GM21526 (cell line): ENCODE results near the gene SLCO6A1.
"Not testable (repeated sequence)": the region's sequence is repeated elsewhere in the genome, so short reads cannot be mapped to it uniquely, and the experiment has no call there.

Experiments
- ATAC-seq: cut with Tn5 transposase; IDR thresholded peaks from one replicate; pipeline ENCODE4 v1.9.1; 2021; ENCODE audit warnings: moderate library complexity; ENCODE audit not compliant: unreplicated experiment, low FRiP score

SLCO6A1 gene, protein sequence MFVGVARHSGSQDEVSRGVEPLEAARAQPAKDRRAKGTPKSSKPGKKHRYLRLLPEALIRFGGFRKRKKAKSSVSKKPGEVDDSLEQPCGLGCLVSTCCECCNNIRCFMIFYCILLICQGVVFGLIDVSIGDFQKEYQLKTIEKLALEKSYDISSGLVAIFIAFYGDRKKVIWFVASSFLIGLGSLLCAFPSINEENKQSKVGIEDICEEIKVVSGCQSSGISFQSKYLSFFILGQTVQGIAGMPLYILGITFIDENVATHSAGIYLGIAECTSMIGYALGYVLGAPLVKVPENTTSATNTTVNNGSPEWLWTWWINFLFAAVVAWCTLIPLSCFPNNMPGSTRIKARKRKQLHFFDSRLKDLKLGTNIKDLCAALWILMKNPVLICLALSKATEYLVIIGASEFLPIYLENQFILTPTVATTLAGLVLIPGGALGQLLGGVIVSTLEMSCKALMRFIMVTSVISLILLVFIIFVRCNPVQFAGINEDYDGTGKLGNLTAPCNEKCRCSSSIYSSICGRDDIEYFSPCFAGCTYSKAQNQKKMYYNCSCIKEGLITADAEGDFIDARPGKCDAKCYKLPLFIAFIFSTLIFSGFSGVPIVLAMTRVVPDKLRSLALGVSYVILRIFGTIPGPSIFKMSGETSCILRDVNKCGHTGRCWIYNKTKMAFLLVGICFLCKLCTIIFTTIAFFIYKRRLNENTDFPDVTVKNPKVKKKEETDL

DNA sequence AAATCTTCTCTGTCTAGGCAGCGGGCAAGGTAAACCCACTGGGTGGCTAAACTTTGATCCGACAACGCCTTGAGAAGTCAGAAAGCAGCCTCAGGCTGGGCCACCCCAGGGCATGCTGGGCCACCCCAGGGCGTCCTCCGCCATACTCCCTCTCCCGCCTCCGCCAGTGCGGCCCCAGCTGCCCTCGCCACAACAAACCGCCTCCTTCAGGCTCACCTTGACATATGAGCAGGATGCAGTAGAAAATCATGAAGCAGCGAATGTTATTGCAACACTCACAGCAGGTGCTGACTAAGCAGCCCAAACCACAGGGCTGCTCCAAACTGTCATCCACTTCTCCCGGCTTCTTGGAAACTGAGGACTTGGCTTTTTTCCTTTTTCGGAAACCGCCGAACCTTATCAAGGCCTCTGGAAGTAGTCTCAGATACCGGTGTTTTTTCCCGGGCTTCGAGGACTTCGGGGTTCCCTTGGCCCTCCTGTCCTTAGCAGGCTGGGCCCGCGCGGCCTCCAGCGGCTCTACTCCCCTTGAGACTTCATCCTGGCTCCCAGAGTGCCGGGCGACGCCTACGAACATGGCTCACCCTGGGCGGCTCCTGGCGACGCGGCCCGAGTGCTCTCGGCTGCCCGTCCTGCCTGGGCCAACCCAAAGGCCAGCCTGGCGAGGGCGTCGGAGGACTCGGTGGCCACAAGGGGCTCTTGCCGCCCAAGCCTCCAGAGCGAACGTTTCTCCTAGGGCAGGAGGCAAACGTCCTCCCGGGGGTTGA, at the start of gene SLCO6A1:
Gene SLCO6A1, minus strand, starts transcription at position 731 of the 764 bp plus-strand sequence. Its CDS starts 157 bp downstream, at position 574.
- no peak for ATAC-seq

DNA sequence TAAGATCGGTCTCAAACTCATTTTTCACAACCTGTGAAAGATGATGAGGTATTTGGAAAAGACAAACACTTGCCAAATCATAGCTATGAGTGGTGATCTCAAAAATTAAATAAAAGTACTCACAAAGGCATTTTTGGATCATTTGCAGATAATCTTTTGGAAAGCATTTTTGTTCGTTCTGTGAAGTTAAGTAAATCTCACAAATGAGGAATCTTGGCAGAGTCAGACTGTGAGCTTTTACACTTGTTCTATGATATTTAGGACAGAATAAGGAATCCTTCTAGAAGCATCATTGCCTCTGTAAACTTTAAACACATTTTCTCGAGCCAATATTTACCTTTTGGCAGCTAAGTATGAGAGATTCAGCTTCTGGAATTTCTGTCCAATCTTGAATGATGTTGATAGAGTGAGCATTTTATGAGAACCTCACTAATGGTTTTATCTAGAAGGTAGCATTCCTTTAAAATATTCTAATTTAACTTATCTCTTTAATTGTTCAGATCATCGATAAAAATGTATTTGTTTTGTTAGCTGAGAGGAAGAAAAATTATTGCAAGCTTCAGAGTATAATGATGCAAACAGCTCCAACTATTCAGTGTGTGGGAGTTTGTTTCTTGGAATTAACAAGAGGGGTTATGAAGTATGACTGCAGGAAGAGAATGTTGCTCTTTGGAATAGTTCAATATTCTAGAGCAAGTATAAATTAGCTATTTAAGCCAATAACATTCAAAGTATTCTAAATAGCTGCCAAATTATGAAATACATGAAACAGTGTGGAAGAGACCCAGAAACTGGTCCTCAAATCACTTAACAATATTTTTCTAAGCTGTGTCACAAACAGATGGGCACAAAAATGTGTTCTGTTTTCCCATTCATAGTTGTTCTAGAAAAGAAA, 48.6 kb upstream of the SLCO6A1 start:
- ATAC-seq = no peak

- ATAC-seq = peak; percentile 70
Observed at GRCh38 chr5:102545175-102545574, 46.4 kb upstream of the SLCO6A1 start.

DNA sequence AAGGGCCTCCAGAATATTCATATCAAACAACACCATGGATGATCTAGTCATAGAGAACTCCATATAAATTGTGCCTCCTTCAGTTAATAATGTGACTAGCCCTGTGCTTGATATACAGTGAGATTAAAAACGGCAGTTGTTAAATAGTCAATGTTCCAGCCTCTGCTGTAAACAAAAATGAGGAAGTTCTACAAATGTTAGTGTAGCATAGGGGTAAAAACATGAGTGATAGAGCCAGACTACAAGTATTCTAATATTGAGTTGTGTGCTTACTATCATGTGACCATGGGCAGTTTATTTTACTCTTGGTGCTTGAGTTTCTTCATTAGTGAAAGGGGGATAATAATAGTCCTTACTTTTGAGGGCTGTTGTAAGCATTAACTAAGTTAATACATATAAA, 43.3 kb upstream of the SLCO6A1 start:
- ATAC-seq = no peak

DNA sequence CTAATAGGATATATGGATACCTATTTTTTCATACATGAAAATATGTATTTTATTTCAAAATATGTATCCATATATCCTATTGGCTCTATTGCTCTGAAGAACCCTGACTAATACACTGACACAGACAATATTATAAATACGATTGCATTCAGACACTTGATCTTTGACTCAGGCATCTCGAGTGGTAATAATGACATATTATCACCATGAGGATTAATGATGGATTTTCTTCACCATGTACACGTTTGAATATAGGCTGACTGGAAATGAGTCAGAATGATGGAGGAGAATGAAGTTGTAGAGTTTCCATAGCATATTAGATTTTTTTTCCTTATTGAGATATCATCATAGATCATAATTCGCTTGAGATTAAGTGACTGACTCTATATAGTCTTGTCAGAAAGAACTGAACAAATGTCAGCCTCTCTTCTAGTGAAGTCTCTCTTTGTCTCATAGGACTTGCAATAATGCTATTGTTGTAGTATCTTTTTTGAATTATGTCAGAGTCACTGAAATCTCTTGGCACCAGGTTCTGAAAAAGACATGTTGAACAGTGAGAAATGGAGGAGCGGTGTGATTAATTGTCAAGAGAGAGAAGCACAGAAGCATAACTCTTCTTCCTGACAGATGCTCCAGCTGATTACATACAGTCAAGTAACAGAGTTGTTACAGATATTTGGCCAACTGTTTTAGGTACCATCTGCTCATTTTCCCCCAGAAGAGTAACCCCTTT, 41.4 kb upstream of the SLCO6A1 start:
- no peak for ATAC-seq

DNA sequence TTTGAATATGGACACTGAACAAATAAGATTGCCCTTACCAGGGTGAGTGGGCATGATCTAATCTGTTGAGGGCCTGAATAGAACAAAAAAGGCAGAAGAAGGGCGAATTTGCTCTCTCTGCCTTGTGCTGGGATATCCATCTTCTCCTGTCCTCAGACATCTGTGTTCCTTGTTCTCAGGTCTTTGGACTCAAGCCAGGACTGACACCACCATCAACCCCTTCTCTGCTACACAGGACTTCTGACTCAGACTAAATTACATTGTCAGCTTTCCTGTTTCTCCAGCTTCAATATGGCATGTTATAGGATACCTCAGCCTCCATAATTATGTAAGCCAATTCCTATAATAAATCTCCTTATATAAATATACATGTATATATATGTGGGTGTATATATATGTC, 40.8 kb upstream of the SLCO6A1 start:
- ATAC-seq = no peak

DNA sequence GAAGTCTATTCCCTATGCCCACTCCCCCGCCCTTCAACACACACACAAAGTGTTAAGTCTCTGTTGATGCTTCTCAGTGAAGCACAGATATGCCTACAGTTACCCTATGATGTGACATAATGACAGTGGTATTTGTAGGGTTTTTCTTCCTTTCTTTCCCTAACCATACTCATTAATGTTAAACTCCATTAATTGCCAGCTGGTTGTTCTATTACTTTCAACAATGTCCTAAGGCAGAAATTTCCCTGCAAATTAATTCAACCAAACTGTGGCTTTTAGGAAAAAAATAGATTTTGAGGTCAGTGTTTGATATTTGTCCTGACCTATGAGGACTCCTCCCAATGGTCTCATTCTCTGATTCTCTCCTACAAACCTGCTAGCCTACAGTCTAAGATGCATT, 38.2 kb upstream of the SLCO6A1 start:
- no peak for ATAC-seq

GRCh38 chr5:102536323-102536928, 37.6 kb upstream of the SLCO6A1 start:
- ATAC-seq = no peak

GRCh38 chr5:102532123-102532522, 33.3 kb upstream of the SLCO6A1 start:
- ATAC-seq = no peak

DNA sequence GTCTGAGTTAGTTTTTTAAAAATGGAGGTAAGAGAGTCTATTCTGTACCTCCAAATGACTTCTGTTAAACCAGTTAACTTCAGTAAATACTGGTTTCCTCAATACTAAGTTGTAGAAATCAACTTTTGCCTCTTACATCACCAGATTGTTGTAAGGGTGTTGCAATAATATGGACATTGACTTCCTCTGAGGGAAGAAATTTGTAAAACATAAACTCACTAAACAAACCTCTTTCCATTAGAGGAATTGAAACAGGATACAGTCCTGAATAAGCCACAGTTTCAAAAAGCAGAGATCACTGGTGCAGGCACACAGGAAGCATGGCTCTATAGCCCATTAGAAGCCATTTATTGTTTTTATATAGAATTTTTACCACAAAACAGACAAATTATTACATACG, 32.7 kb upstream of the SLCO6A1 start:
- ATAC-seq = no peak

DNA sequence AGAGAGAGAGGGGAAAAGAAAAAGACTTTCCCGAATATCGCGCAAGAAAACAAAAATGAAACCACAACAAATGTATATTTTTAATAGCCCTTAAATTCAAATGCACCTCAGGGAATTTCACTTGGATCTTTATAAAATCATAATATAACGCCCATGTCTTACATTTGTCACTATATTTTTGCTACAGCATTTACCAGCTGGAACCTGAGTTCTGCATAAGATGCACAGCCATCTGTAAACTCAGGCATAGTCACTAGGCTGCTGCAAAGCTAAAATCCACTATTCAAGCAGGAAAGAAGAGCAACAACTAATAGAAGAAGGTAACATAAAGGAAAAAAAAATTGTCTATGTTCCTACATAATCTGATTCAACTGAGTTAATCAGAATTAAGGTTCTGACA, 30.6 kb upstream of the SLCO6A1 start:
- ATAC-seq = no peak

- no peak for ATAC-seq
Observed at GRCh38 chr5:102529031-102529430, 30.2 kb upstream of the SLCO6A1 start.

GRCh38 chr5:102528600-102528999, 29.8 kb upstream of the SLCO6A1 start:
- no peak for ATAC-seq

DNA sequence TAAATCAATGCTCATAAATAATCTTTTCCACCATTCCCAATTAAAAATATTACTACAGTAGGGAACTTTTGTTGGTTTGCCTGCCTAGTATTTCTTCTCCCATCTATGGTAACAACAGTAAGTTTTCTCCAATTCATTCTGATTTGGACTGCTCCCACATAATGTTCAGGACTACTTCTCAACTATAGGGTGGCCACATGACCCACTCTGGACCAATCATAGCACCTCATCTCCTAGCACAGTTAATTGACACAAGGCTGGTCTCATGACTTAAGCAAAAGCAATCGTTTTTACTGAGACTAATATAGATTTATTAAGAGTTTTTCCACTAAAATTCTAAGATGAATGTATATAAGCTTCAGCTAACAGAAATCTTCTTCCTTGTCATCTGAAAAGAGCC, 28.7 kb upstream of the SLCO6A1 start:
- ATAC-seq = no peak

GRCh38 chr5:102523541-102524175, 24.9 kb upstream of the SLCO6A1 start:
- ATAC-seq = peak; percentile 100

GRCh38 chr5:102511666-102512065, 12.9 kb upstream of the SLCO6A1 start:
- no peak for ATAC-seq

- not testable (repeated sequence) for ATAC-seq
Observed at GRCh38 chr5:102491261-102491914, 7.4 kb downstream of the SLCO6A1 start.

GRCh38 chr5:102483736-102484135, 15.1 kb downstream of the SLCO6A1 start:
- no peak for ATAC-seq
